T-helper 2 cell treated with Interferon-gamma antibody and Interleukin-4, amounts not matched to agents 100 ng/mL and 5 ng/mL, for 36 hours (primary cell): ENCODE data around the gene CARMIL1. TPM values are rescaled to one million over a fixed set of nuclear protein-coding genes. Genes with fewer than 3 reads are reported as not detected.

Experiments
- intact Hi-C: fragments of 100-400 bp; cut with micrococcal nuclease; formaldehyde crosslinking; loops from one replicate; pipeline ENCODE4 v1.15.1; 2023
- total RNA-seq: library from RNA; stranded (reverse); gene quantifications from 2 replicates; pipeline ENCODE4 v1.2.3, GENCODE V29; 2022

The CARMIL1 gene
- total RNA-seq, 1 donor from 2014 or later, result 2.1 TPM

DNA sequence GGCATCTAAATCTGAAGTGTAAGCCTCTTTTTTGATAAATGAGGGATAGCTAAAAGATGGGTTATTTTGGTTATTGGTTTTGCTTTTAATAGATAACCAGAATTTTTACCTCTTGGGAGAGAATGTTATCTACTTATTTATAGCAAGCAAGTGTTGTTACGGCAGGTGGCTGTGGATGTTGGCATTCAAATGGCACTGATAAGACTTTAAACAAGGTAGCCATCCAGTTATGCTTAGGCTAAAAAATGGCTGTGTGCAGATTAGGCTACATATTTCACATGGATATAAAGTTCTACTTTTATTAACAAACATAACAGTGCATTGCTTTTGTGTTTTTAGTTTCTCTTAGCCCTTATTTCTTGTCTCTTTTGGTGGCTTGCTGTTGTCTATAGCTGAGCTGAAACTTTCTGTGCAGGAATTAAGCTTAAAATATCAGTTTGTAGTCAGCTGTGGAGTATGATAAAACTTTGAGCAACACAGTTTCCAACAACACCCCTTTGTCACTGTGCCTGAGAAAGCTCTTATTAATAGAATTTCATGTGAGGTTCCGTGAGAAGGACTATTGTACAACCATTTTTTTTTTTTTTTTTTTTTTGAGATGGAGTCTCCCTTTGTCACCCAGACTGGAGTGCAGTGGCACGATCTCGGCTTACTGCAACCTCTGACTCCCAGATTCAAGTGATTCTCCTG lies 28.8 kb downstream of the CARMIL1 start:
- intact Hi-C loops, result no loop called here

DNA sequence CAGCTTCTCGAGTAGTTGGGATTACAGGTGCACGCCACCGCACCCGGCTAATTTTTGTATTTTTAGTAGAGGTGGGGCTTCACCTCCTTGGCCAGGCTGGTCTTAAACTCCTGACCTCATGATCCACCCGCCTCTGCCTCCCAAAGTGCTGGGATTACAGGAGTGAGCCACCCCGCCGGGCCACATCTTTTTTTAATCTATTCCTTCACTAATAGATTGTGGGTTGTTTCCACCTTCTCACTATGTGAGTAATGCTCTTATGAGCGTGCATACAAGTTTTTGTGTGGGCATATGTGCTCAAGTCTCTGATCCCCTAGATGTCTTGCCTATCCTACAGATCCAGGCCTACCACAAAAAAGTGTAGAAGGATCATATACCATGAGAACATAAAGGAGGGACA lies 30.7 kb downstream of the CARMIL1 start:
- intact Hi-C loops, result no loop called here

- intact Hi-C loops, result no loop called here
These were observed 32.2 kb downstream of the CARMIL1 start for GRCh38 chr6:25311331-25311840.

DNA sequence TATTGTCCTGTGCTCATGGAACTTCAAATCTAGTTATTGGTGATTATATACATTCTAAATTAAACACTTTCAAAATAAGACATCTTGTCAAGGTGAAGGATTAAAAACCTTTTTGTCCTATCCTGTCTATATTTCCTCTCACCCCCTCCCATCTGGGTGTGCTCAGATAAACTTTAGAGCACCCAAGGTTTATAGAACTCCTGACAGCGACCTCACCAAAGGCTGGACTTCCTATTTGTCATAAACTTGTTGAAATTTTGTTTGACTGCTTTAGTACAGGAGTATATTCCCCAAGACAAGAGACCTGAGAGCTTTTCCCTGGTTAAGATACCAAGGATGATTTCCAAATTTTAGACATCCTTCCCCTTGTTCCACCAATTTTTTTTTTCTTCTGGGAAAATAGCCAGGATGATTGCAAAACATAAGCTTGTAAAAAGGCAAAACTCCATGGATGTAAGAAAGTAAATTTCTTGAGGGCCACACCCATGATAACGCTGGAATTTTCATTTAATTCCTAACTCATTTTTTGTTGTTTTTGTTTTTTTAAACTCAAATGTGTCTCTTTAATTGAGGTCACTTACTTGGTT lies 33.0 kb downstream of the CARMIL1 start:
- intact Hi-C loops, result no loop called here

DNA sequence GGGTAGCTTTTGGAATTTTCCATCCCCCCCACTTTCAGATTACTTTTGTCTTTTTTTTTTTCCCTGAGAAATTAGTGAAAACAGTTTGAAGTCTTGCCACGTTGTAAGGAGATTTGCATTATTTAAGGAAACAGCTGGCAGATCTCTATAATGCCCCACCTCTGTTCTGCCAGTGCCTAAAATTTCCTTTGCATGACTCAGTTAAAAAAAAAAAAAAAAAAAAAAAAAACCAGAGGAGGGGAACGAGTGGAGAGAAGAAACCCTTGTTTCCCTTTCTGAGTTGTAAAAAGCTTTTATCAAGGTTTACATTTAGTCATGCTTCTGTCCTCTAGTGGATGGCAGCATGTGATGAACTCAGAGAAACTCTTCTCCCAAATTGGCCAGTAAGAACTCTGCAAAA lies 33.5 kb downstream of the CARMIL1 start:
- intact Hi-C loops, result no loop called here

DNA sequence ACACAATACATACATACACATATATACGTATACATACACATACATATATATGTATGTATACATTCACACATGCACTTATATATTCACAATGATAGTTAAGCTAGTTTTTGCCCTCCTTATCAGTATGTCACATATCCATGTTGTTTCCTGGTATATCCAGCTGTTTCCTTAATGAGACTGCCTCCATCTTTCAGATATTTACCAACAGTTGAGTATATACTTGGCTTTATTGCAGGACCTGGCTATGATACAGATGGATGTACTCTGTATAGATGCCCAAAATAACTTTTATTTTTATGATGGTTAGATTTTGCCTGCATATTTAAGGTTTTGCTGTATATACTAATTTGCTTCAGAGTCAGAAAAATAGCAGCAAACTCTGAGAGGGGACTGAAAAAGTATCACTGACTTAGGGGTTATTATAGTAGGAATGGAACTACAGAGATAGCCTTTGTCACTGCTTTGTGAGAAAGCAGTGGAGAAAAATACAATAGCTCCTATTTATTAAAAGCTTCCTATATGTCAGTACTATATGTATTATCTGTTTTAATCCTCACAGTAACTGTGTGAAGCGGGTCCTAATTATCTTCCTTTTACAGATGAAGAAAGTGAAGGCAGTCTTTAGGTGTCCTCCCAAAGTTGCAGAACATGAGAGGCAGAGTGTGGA lies 35.5 kb downstream of the CARMIL1 start:
- intact Hi-C loops, result no loop called here

- intact Hi-C loops, result no loop called here
These were observed 36.3 kb downstream of the CARMIL1 start for GRCh38 chr6:25315194-25316177.

DNA sequence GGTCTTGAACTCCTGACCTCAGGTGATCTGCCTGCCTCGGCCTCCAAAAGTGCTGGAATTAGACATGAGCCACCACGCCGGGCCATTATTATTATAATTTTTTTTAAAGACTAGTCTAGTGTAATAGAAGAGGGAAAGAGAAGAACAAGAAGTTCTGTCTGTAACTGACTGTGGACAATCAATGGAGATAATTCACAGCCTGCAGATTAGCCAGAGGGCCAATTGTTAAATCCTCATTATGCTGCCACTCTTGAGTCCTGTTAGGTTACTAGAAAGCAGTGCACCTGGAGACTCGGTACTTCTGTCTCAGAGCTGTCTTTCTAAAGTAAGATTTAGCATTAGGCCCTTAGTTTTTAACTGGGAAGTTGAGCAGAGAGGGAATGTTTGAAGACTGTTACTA lies 37.5 kb downstream of the CARMIL1 start:
- intact Hi-C loops, result no loop called here

- intact Hi-C loops, result no loop called here
These were observed 39.4 kb downstream of the CARMIL1 start for GRCh38 chr6:25318589-25318988.

DNA sequence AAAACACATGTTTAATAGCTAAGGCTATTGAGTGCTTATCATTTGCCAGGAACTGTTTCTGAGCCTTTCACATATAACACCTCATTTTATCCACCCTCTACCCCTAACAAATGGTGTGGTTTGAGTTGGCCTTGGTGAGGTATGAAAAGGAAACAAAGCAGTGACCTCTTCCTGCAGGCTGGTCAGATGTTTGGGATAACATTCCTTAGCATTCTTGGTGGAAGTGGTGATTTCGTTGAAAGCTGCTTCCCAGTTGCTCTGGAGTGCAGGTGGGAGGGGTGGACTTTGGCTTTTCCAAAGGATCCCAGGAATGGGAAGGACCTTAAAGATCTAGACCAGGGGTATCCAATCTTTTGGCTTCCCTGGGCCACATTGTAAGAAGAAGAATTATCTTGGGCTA lies 41.3 kb downstream of the CARMIL1 start:
- intact Hi-C loops, result no loop called here

DNA sequence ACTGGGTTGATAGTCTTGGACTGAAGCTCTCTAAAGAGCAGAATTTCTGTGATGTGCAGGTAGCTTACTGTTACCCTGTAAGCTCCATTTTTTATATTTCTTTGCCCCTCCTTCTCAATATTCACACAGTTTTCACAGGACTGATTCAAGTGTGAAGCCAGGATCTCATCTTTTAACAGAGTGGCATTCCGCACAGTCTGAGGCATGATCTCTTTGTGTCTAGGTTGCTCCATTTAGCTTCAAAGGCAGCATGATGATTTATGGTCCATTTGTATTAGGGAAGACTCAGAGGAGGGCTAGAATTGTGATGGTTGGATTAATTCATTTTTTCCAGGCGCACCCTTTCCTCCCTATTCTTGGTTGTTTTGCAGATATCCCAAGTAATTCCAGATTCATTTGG lies 43.5 kb downstream of the CARMIL1 start:
- intact Hi-C loops, result no loop called here

DNA sequence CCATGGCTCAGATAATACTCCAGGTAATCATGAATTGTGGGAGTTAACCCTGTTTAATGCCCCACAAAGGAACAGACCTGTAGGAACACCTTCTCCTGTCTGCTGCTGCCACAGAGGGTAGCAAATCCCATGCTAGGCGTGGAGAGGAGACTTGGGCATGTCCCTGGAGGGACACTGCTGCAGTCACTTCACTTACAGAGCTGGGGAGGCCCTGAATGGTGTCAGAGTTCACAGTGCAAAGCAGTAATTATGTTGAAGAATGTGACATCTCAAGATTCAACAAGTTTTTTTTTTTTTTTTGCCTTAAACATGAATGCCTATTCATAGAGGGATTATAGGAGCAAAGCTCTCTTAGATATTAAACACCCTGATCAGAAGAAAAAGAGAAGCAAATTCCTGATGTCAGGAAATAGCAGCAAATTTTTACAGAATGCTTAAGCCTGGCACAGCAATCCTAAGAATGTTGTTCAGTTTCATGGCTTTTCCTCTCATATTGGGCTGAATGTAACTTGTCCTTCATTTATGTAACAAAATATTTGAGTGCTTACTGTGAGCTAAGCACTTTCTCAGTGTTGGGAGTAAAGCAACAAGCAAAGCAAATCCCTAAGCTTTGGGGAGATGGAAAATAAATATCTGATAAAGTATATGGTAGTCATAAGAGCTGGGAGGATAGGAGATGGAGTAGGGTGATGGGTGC lies 45.0 kb downstream of the CARMIL1 start:
- intact Hi-C loops, result no loop called here

GRCh38 chr6:25326126-25326525 lies 47.0 kb downstream of the CARMIL1 start:
- intact Hi-C loops, result no loop called here

GRCh38 chr6:25326960-25327359 lies 47.8 kb downstream of the CARMIL1 start:
- intact Hi-C loops, result no loop called here

GRCh38 chr6:25327432-25327831 lies 48.3 kb downstream of the CARMIL1 start:
- intact Hi-C loops, result no loop called here

DNA sequence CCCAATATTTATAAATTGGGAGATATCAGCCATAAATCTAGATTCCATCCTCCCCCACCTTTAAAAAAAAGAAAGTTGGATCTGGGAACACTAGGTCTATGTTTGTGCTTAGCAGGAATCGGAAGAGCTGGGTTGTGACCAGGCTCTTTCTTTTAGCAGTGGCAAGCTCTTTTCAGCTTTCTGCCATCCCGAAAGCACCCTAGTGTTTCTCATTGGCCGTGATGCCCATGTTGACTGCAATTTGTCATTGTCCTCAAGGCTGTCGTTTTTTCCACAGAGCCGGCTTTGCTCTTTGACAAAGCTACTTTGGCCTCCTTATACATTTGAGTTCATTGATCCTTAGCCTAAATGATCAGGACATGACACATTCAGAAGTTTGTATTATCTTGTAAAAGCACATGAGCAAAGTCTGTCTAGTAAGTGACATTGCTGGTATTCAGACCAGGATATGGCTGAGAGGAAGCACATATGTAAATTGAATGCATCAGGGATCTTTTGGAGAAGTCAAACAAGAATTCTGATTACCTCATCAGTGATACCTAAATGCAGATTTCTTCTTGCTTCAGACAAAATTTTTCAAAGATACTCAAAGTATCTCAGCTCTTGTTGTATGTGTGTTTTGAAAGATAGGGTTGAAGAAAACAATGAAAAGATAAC lies 50.1 kb downstream of the CARMIL1 start:
- intact Hi-C loops, result no loop called here

DNA sequence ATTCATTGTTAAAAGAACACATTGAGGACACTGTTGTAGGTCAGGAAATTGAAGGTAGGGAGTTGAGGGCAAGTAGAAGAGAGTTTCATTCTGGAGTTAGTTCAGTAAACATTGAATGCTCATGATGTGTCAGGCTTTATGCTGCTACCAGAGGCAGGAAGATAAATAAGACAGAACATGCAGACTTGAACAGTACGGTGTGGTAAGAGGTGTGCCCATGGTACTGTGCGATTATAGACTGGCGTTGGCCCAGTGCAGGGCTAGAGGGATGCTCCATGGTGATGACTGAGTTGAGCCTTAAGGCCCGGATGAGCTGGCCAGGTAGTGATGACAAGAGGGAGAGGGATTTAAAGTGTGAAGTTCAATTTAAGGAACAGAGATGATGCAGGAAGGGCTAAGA lies 50.8 kb downstream of the CARMIL1 start:
- intact Hi-C loops, result no loop called here

GRCh38 chr6:25330796-25331685 lies 51.9 kb downstream of the CARMIL1 start:
- intact Hi-C loops, result no loop called here

- intact Hi-C loops, result no loop called here
These were observed 53.0 kb downstream of the CARMIL1 start for GRCh38 chr6:25332165-25332564.
